ENCODE data around the gene LRFN3. TPM values are rescaled to one million over a fixed set of nuclear protein-coding genes. Genes with fewer than 3 reads are reported as not detected.
"Not testable (repeated sequence)": the region's sequence is repeated elsewhere in the genome, so short reads cannot be mapped to it uniquely, and the experiment has no call there.

The LRFN3 gene
- total RNA-seq, 1 donor from 2014 or later = 15.3 TPM

GRCh38 chr19:35889370-35890112 is 46.6 kb upstream of the LRFN3 start:
- peaks cover 5% of the 10 kb centered on the region for H3K36me3 ChIP-seq (ENCODE audit: insufficient read depth, low read length)
- Mint-ChIP-seq H3K4me1 (ENCODE audit: low read depth, unreplicated experiment) (peaks cover 2% of the 10 kb centered on the region), H3K9me3 (ENCODE audit: unreplicated experiment) (no peaks in the 10 kb centered on the region), H3K4me3 (ENCODE audit: unreplicated experiment) (no peak overlapping the region), H3K36me3 (ENCODE audit: low read depth, unreplicated experiment) (peaks cover 26% of the 10 kb centered on the region), H3K27me3 (ENCODE audit: low read depth, unreplicated experiment) (no peaks in the 10 kb centered on the region), H3K27ac (ENCODE audit: unreplicated experiment) (no peak overlapping the region)
- no peaks in the 10 kb centered on the region for H3K9me3 ChIP-seq (ENCODE audit: insufficient read depth, low read depth, low read length)
- FAIRE-seq = no peak
- H3K9ac ChIP-seq (ENCODE audit: low read length) = no peak overlapping the region
- no peaks in the 10 kb centered on the region for H3K4me1 ChIP-seq (ENCODE audit: insufficient read depth, low read length)
- peaks cover 5% of the 10 kb centered on the region for H4K20me1 ChIP-seq (ENCODE audit: insufficient read depth, low read length)
- no peak for TF ChIP-seq EZH2 (IDR thresholded peaks at IDR 0.05; ENCODE audit: insufficient read depth, low read length)
- H3K27me3 ChIP-seq (ENCODE audit: insufficient read depth, low read length) = no peaks in the 10 kb centered on the region
- no peak overlapping the region for H3K4me3 ChIP-seq (ENCODE audit: insufficient read depth, low read depth, low read length)
- no peaks in the 10 kb centered on the region for H3K79me2 ChIP-seq (ENCODE audit: insufficient read depth, low read length)
- H3K4me2 ChIP-seq (ENCODE audit: low read length) = no peak overlapping the region
- H3K27ac ChIP-seq (ENCODE audit: low read depth, low read length) = no peak overlapping the region
- DNase-seq (ENCODE audit: low read depth) = no peak
- H2AFZ ChIP-seq (ENCODE audit: low read depth, low read length) = no peak overlapping the region

- Histone ChIP-seq H3K79me2 (ENCODE audit: insufficient read depth, low read length) (no peaks in the 10 kb centered on the region), H3K9ac (ENCODE audit: low read length) (no peak overlapping the region), H3K9me3 (ENCODE audit: insufficient read depth, low read depth, low read length) (no peaks in the 10 kb centered on the region), H3K27me3 (ENCODE audit: insufficient read depth, low read length) (no peaks in the 10 kb centered on the region), H4K20me1 (ENCODE audit: insufficient read depth, low read length) (peaks cover 5% of the 10 kb centered on the region), H3K4me3 (ENCODE audit: insufficient read depth, low read depth, low read length) (no peak overlapping the region), H3K4me1 (ENCODE audit: insufficient read depth, low read length) (no peaks in the 10 kb centered on the region), H3K4me2 (ENCODE audit: low read length) (no peak overlapping the region), H3K27ac (ENCODE audit: low read depth, low read length) (no peak overlapping the region), H2AFZ (ENCODE audit: low read depth, low read length) (no peak overlapping the region), H3K36me3 (ENCODE audit: insufficient read depth, low read length) (peaks cover 5% of the 10 kb centered on the region)
- DNase-seq (ENCODE audit: low read depth) = no peak
- FAIRE-seq = no peak
- H3K9me3 Mint-ChIP-seq (ENCODE audit: unreplicated experiment) = no peaks in the 10 kb centered on the region
- no peak for TF ChIP-seq EZH2 (IDR thresholded peaks at IDR 0.05; ENCODE audit: insufficient read depth, low read length)
- TF ChIP-seq, protein P1, sequence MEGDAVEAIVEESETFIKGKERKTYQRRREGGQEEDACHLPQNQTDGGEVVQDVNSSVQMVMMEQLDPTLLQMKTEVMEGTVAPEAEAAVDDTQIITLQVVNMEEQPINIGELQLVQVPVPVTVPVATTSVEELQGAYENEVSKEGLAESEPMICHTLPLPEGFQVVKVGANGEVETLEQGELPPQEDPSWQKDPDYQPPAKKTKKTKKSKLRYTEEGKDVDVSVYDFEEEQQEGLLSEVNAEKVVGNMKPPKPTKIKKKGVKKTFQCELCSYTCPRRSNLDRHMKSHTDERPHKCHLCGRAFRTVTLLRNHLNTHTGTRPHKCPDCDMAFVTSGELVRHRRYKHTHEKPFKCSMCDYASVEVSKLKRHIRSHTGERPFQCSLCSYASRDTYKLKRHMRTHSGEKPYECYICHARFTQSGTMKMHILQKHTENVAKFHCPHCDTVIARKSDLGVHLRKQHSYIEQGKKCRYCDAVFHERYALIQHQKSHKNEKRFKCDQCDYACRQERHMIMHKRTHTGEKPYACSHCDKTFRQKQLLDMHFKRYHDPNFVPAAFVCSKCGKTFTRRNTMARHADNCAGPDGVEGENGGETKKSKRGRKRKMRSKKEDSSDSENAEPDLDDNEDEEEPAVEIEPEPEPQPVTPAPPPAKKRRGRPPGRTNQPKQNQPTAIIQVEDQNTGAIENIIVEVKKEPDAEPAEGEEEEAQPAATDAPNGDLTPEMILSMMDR (IDR thresholded peaks at IDR 0.05; ENCODE audit: insufficient read depth, low read depth, low read length) = no peak
- H3K27ac Mint-ChIP-seq (ENCODE audit: unreplicated experiment) = no peak overlapping the region
- H3K27me3 Mint-ChIP-seq (ENCODE audit: low read depth, unreplicated experiment) = no peaks in the 10 kb centered on the region
- H3K36me3 Mint-ChIP-seq (ENCODE audit: low read depth, unreplicated experiment) = peaks cover 26% of the 10 kb centered on the region
- H3K4me1 Mint-ChIP-seq (ENCODE audit: low read depth, unreplicated experiment) = peaks cover 2% of the 10 kb centered on the region
- H3K4me3 Mint-ChIP-seq (ENCODE audit: unreplicated experiment) = no peak overlapping the region
Measured at GRCh38 chr19:35890113-35890650, 46.0 kb upstream of the LRFN3 start.

DNA sequence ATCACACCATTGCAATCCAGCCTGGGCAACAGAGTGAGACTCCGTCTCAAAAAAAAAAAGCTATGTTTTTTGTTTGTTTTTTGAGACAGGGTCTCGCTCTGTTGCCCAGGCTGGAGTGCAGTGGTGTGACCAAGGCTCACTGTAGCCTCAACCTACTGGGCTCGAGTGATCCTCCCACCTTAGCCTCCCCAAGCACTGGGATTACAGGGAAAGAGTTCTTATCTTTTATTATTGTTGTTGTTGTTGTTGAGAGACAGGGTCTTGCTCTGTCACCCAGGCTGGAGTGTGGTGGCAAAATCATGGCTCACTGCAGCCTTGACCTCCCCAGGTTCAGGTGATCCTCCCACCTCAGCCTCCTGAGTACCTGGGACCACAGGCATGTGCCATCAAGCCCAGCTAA is 44.4 kb upstream of the LRFN3 start:
- H4K20me1 ChIP-seq (ENCODE audit: insufficient read depth, low read length); H3K79me2 ChIP-seq (ENCODE audit: insufficient read depth, low read length); H3K4me3 ChIP-seq (ENCODE audit: insufficient read depth, low read depth, low read length); H3K27ac ChIP-seq (ENCODE audit: low read depth, low read length); H3K36me3 ChIP-seq (ENCODE audit: insufficient read depth, low read length); H3K4me3 Mint-ChIP-seq (ENCODE audit: unreplicated experiment); H3K9me3 Mint-ChIP-seq (ENCODE audit: unreplicated experiment); H3K27ac Mint-ChIP-seq (ENCODE audit: unreplicated experiment); H3K4me2 ChIP-seq (ENCODE audit: low read length); H3K9ac ChIP-seq (ENCODE audit: low read length); H3K9me3 ChIP-seq (ENCODE audit: insufficient read depth, low read depth, low read length); H3K4me1 ChIP-seq (ENCODE audit: insufficient read depth, low read length); H3K27me3 ChIP-seq (ENCODE audit: insufficient read depth, low read length); DNase-seq (ENCODE audit: low read depth); H3K4me1 Mint-ChIP-seq (ENCODE audit: low read depth, unreplicated experiment); FAIRE-seq; H2AFZ ChIP-seq (ENCODE audit: low read depth, low read length); H3K27me3 Mint-ChIP-seq (ENCODE audit: low read depth, unreplicated experiment): not testable (repeated sequence)
- H3K36me3 Mint-ChIP-seq (ENCODE audit: low read depth, unreplicated experiment) = peaks cover 22% of the 10 kb centered on the region

Data from astrocyte (in vitro differentiated cells and primary cell).